Measurements from ENCODE around the gene TTC13. TPM values are rescaled to one million over a fixed set of nuclear protein-coding genes. Genes with fewer than 3 reads are reported as not detected.

The TTC13 gene
- total RNA-seq, 1 donor from 2014 or later, result 20.6 TPM

GRCh38 chr1:230939806-230940489 is 38.7 kb downstream of the TTC13 start:
- DNase-seq (ENCODE audit: extremely low spot score, unreplicated experiment), result no peak
- no peak overlapping the region for H3K27ac Mint-ChIP-seq
- H3K4me3 Mint-ChIP-seq, result no peak overlapping the region
- H3K9me3 Mint-ChIP-seq, result no peaks in the 10 kb centered on the region
- TF ChIP-seq CTCF (conservative IDR thresholded peaks at IDR 0.05), result no peak
- peaks cover 18% of the 10 kb centered on the region for H3K36me3 Mint-ChIP-seq
- peaks cover 14% of the 10 kb centered on the region for H3K4me1 Mint-ChIP-seq (ENCODE audit: unreplicated experiment)
- H3K27me3 Mint-ChIP-seq, result no peaks in the 10 kb centered on the region

- Mint-ChIP-seq H3K4me1 (ENCODE audit: unreplicated experiment) (peaks cover 14% of the 10 kb centered on the region), H3K9me3 (no peaks in the 10 kb centered on the region), H3K4me3 (peak overlapping the region; percentile 18), H3K36me3 (peaks cover 18% of the 10 kb centered on the region), H3K27me3 (no peaks in the 10 kb centered on the region), H3K27ac (peak overlapping the region; percentile 27)
- DNase-seq (ENCODE audit: extremely low spot score, unreplicated experiment), result no peak
- TF ChIP-seq CTCF (conservative IDR thresholded peaks at IDR 0.05), result no peak
Measured at GRCh38 chr1:230938924-230939368, 39.7 kb downstream of the TTC13 start.

GRCh38 chr1:230937371-230937770 is 41.3 kb downstream of the TTC13 start:
- Mint-ChIP-seq H3K36me3 (peaks cover 19% of the 10 kb centered on the region), H3K4me1 (ENCODE audit: unreplicated experiment) (peaks cover 14% of the 10 kb centered on the region), H3K4me3 (no peak overlapping the region), H3K27me3 (no peaks in the 10 kb centered on the region), H3K9me3 (no peaks in the 10 kb centered on the region), H3K27ac (no peak overlapping the region)
- DNase-seq (ENCODE audit: extremely low spot score, unreplicated experiment), result no peak
- no peak for TF ChIP-seq CTCF (conservative IDR thresholded peaks at IDR 0.05)

- H3K36me3 Mint-ChIP-seq, result peaks cover 19% of the 10 kb centered on the region
- peaks cover 14% of the 10 kb centered on the region for H3K4me1 Mint-ChIP-seq (ENCODE audit: unreplicated experiment)
- no peak for TF ChIP-seq CTCF (conservative IDR thresholded peaks at IDR 0.05)
- no peak overlapping the region for H3K4me3 Mint-ChIP-seq
- no peaks in the 10 kb centered on the region for H3K9me3 Mint-ChIP-seq
- no peaks in the 10 kb centered on the region for H3K27me3 Mint-ChIP-seq
- H3K27ac Mint-ChIP-seq, result no peak overlapping the region
- DNase-seq (ENCODE audit: extremely low spot score, unreplicated experiment), result no peak
Measured at GRCh38 chr1:230936475-230936874, 42.2 kb downstream of the TTC13 start.

GRCh38 chr1:230935852-230936251 is 42.8 kb downstream of the TTC13 start:
- H3K4me3 Mint-ChIP-seq, result no peak overlapping the region
- no peak for DNase-seq (ENCODE audit: extremely low spot score, unreplicated experiment)
- H3K9me3 Mint-ChIP-seq, result no peaks in the 10 kb centered on the region
- no peak overlapping the region for H3K27ac Mint-ChIP-seq
- no peak for TF ChIP-seq CTCF (conservative IDR thresholded peaks at IDR 0.05)
- peaks cover 19% of the 10 kb centered on the region for H3K36me3 Mint-ChIP-seq
- no peaks in the 10 kb centered on the region for H3K27me3 Mint-ChIP-seq
- H3K4me1 Mint-ChIP-seq (ENCODE audit: unreplicated experiment), result peaks cover 14% of the 10 kb centered on the region
